Upper lobe of right lung (tissue), 1 donor: Measurements from ENCODE around the gene STAU1. TPM values are rescaled to one million over a fixed set of nuclear protein-coding genes. Genes with fewer than 3 reads are reported as not detected.

Experiments
- ATAC-seq: fragments of 200-7000 bp; cut with Tn5 transposase; one replicate; pipeline ENCODE4 v1.9.1; 2020; ENCODE audit warnings: mild to moderate bottlenecking, moderate library complexity
- DNase-seq: peaks from one replicate; pipeline ENCODE4 v3.0.0-alpha.2; 2020
- H3K27ac ChIP-seq: fragments of 200-600 bp; one replicate; pipeline ENCODE4 v1.8.0; 2022
- H3K27me3 ChIP-seq: fragments of 200-600 bp; one replicate; pipeline ENCODE4 v1.8.0; 2022; ENCODE audit warnings: mild to moderate bottlenecking
- H3K36me3 ChIP-seq: fragments of 200-600 bp; one replicate; pipeline ENCODE4 v1.8.0; 2022
- H3K4me1 ChIP-seq: fragments of 200-600 bp; one replicate; pipeline ENCODE4 v1.8.0; 2022
- H3K4me3 ChIP-seq: fragments of 200-600 bp; one replicate; pipeline ENCODE4 v1.8.0; 2022; ENCODE audit warnings: mild to moderate bottlenecking
- H3K9me3 ChIP-seq: fragments of 200-600 bp; one replicate; pipeline ENCODE4 v1.8.0; 2022
- CTCF ChIP-seq: fragments of 200-600 bp; IDR thresholded peaks from one replicate; pipeline ENCODE4 v1.8.0; 2022; ENCODE audit warnings: antibody characterized with exemption
- intact Hi-C: fragments of 100-400 bp; cut with DNase I; formaldehyde crosslinking; loops from one replicate; pipeline ENCODE4 v1.11.0; 2022
- total RNA-seq: library from RNA; stranded (reverse); fragmentation: NEBNext Ultra II Directional; extraction: Animal tissue kit (Norgen Biotek cat#: 25700); gene quantifications from one replicate; pipeline ENCODE4 v1.2.1, GENCODE V29; 2021
- donor health status: DM: no; HTN: yes; CAD: no; lungs with severe emphysema.

STAU1 gene
- total RNA-seq, 1 donor from 2014 or later: 76.0 TPM

- no peak for ATAC-seq
- DNase-seq: no peak
- Histone ChIP-seq H3K4me3 (no peak overlapping the region), H3K4me1 (no peaks in the 10 kb centered on the region), H3K36me3 (peaks cover 77% of the 10 kb centered on the region), H3K9me3 (no peaks in the 10 kb centered on the region), H3K27me3 (no peaks in the 10 kb centered on the region), H3K27ac (no peak overlapping the region)
- no peak for TF ChIP-seq CTCF
- intact Hi-C loops: no loop called here
Measured at GRCh38 chr20:49123982-49124381, 64.2 kb downstream of the STAU1 start.

GRCh38 chr20:49122920-49123319, 65.2 kb downstream of the STAU1 start:
- Histone ChIP-seq H3K9me3 (no peaks in the 10 kb centered on the region), H3K27me3 (no peaks in the 10 kb centered on the region), H3K4me3 (no peak overlapping the region), H3K36me3 (peaks cover 83% of the 10 kb centered on the region), H3K27ac (no peak overlapping the region), H3K4me1 (no peaks in the 10 kb centered on the region)
- intact Hi-C loops: no loop called here
- TF ChIP-seq CTCF: no peak
- DNase-seq (no peak), ATAC-seq (no peak)

GRCh38 chr20:49119988-49120387, 68.1 kb downstream of the STAU1 start:
- no peak overlapping the region for H3K4me3 ChIP-seq
- H3K36me3 ChIP-seq: peaks cover 97% of the 10 kb centered on the region
- intact Hi-C loops: no loop called here
- H3K27me3 ChIP-seq: no peaks in the 10 kb centered on the region
- no peak overlapping the region for H3K27ac ChIP-seq
- H3K4me1 ChIP-seq: no peaks in the 10 kb centered on the region
- no peaks in the 10 kb centered on the region for H3K9me3 ChIP-seq
- TF ChIP-seq CTCF: no peak
- no peak for ATAC-seq
- DNase-seq: no peak

DNA sequence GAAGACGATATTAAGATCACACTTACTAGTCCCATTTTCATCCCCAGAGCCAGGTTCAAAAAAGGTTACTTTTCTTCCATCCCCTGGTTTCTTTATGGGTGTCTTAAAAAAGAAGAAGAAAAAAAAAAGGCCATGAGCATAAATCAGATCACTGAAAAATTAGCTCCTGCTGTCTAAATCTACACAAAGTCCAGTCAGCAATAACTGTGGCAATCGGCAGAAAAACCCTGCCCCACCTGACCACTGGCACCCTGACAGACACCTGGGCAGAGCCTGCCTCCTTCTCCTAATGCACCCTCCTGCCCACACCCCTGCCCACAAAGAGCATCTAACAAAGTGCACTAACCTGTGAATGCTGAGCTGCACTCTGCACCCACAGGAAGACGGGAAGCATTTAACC, 69.8 kb downstream of the STAU1 start:
- Histone ChIP-seq H3K36me3 (peaks cover 98% of the 10 kb centered on the region), H3K9me3 (no peaks in the 10 kb centered on the region), H3K27ac (no peak overlapping the region), H3K4me1 (no peaks in the 10 kb centered on the region), H3K27me3 (no peaks in the 10 kb centered on the region), H3K4me3 (no peak overlapping the region)
- intact Hi-C loops: no loop called here
- ATAC-seq (no peak), DNase-seq (no peak)
- no peak for TF ChIP-seq CTCF

GRCh38 chr20:49115564-49115963, 72.6 kb downstream of the STAU1 start:
- Histone ChIP-seq H3K4me3 (no peak overlapping the region), H3K27me3 (no peaks in the 10 kb centered on the region), H3K36me3 (peaks cover 83% of the 10 kb centered on the region), H3K4me1 (no peaks in the 10 kb centered on the region), H3K27ac (no peak overlapping the region), H3K9me3 (no peaks in the 10 kb centered on the region)
- DNase-seq: no peak
- TF ChIP-seq CTCF: no peak
- no peak for ATAC-seq
- intact Hi-C loops: no loop called here

- no peaks in the 10 kb centered on the region for H3K27me3 ChIP-seq
- ATAC-seq (no peak), DNase-seq (no peak)
- no peaks in the 10 kb centered on the region for H3K4me1 ChIP-seq
- no peak for TF ChIP-seq CTCF
- intact Hi-C loops: no loop called here
- no peak overlapping the region for H3K4me3 ChIP-seq
- no peak overlapping the region for H3K27ac ChIP-seq
- no peaks in the 10 kb centered on the region for H3K9me3 ChIP-seq
- peaks cover 67% of the 10 kb centered on the region for H3K36me3 ChIP-seq
Measured at GRCh38 chr20:49112596-49113274, 75.4 kb downstream of the STAU1 start.
